EL (cell line): Measurements from ENCODE around the gene PTRH2.

Source experiments
- DNase-seq: peaks from one replicate; pipeline ENCODE4 v3.0.0-alpha.2; 2016

PTRH2 gene

GRCh38 chr17:59716427-59716826, 9.2 kb upstream of the PTRH2 start:
- DNase-seq = no peak

GRCh38 chr17:59714255-59714654, 7.0 kb upstream of the PTRH2 start:
- DNase-seq = no peak

DNA sequence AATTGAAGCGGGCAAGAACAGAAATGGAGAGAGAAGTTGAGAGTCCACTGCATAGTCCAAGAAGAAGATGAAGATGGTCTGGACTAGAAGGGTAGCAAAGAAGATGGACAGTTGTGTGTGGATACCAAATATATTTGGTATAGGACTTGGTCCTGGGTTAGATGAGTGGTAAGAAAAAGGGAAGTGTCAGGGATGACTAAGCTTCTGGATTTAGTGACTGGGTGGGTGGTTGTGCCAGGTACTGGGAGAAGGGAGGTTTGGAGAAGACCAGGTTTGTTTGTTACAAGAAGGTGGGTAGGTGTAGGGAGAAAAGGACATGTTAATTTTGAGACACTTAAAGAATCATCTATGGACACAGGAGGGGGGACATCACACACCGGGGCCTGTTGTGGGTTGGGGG, 5.6 kb upstream of the PTRH2 start:
- DNase-seq = no peak

DNA sequence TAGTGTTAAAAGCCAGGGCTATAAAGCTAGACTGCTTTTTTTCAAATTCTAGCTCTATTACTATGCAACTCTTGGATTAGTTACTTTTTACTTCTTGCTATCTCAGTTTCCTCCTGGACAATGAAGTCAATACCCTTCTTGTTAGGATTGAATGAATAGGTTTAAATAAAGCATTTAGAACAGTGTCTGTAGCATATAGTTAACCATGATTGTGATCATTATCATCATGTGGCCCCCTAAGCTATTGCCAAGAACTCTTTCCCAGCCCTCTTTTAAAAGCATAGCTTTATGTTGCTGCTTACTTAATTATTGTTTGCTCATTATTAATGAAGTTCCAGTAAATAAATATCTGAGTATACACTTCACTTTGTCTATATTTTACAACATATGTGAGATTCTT, 4.7 kb upstream of the PTRH2 start:
- DNase-seq = no peak

- DNase-seq = no peak
Observed at GRCh38 chr17:59707971-59708430, 771 bp upstream of the PTRH2 start.

DNA sequence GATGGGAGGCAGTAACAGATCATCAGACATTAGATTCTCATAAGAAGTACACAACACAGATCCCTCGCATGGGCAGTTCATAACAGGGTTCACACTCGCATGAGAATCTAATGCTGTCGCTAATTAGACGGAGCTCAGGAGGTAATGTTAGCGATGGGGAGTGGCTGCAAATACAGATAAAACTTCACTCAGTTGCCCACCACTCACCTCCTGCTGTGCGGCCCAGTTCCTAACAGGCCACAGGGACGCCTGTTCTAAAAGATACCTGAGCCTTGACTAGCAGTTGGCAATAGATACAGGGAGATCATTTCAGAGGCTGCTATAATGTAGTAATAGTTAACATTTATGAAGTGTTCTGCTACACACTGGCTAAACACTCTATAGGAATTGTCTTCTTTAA, 4.9 kb downstream of the PTRH2 start:
- no peak for DNase-seq

DNA sequence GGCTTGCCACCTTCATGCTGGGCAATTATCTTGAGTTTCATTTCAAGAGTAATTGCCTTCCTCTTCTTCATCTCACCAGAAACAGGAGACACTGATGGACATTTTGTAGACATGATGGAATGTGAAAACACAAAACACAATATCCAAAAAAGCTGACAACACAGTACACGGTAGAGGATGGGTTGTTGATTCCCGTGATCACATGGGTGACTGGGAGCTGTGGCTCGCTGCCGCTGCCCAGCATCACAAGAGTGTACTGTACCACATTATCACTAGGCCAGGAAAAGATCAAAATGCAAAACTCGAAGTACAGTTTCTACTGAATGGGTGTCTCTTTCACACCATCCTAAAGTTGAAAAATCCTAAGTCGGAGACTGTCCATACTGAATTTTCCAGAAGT, 7.4 kb downstream of the PTRH2 start:
- DNase-seq = no peak

- no peak for DNase-seq
Observed at GRCh38 chr17:59699218-59699617, 8.0 kb downstream of the PTRH2 start.

- no peak for DNase-seq
Observed at GRCh38 chr17:59698143-59698542, 9.1 kb downstream of the PTRH2 start.

DNA sequence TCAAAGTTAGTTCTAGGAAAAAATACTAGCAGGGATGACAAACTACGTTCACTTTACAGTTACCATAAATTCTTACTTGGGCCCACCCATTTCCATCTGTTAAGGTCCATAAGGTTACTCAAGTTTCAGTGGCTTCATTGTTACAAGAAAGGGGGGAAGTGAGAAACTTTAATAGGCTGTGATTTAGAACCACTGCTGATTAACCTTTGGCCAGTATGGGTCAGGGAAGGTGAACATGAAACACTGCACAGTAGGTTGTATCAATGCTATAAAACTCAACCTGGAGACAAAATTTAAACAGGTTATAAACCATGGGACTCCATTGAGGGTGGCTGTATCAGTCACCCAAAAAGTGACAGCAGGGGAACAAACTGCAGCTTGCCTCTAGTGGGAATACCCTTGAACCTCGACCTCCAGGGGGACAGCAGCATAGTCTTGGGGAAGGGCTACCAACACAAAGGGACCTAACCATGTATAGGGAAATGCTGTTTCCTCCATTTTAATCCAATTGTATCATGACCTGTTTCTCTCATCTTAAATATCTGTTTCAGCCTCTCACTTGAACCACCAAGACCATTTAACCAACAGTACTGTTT, 10.4 kb downstream of the PTRH2 start:
- no peak for DNase-seq

DNA sequence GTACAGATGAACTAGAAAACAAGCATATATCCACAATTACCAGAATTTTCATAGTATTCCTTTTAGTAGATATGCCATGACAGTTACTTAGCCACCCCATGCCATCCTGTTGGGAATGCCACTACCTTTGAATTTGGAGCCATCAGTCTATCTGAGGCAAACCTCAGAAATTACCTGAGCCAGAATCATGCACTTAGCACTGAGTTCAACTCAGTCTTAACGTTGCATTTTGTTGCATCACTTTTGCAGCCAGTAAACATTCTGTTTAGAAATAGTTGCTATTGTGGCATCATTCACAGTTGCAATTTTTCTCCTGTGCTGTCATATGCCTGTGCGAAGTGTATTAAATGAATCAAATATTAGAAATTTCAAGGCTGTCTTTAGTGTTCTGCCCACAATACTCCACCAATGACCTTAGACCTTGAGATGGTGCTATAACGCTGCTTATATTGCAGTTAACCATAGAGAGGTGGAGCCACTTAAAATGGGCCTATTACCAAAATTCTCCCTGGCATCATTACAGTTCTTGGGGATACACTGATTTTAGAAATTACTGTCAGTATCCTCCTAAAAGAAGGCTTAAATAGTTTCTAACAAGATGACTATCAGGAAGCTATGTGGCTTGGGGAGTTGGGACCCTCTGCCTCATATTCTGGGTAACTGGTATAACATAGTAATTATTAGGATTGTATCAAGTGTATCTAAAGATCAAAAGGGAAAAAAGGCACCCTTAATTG, 11.1 kb downstream of the PTRH2 start:
- no peak for DNase-seq

GRCh38 chr17:59694344-59694743, 12.9 kb downstream of the PTRH2 start:
- no peak for DNase-seq

DNA sequence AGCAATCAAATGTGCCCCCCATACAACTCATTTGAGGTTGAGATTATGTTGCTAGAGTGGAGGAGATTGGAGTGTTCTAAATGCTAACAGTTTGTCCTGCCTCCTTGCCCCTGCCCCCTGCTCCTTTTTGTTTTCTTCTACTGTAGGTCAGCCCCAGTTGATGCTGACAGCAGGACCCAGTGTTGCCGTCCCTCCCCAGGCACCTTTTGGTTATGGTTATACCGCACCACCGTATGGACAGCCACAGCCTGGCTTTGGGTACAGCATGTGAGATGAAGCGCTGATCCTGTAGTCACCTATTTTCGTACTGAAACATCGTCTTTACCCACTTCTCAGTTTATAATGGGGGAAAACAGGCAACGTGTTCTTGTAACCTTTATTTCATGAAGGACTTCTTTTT, 13.6 kb downstream of the PTRH2 start:
- no peak for DNase-seq

DNA sequence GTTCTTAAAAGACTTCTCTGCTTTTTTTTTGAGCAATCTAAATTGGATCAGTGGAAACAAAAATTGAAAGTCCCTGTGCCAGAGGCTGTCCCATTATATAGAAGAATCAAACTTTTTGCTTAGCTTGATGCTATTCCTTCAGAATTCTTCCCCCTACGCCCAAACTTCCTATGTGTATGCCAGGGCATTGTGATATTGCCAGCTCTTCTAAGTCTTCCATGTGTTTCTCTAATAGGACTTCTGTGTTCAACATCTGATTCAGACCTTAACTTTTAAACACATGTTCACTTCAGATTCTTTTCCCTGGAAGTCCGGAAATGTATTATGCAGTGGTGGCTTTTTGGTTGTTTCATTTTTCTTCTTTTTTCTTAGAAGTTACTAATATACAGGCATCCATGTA, 18.7 kb downstream of the PTRH2 start:
- no peak for DNase-seq

GRCh38 chr17:59688008-59688407, 19.2 kb downstream of the PTRH2 start:
- no peak for DNase-seq

DNA sequence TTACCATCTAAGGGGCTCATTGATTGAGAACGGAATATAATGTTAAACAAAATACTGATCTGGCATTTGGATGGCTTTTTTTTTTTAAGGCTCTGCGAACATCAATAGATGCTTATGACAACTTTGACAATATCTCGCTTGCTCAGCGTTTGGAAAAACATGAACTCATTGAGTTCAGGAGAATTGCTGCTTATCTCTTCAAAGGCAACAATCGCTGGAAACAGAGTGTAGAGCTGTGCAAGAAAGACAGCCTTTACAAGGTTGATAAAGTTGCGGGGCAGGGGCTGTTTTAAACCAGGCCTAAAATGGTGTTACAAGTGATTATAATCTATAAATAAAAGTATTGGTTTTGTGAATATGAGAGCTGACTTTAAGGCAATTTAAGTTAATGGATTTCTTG, 22.3 kb downstream of the PTRH2 start:
- DNase-seq = no peak

GRCh38 chr17:59683283-59683682, 23.9 kb downstream of the PTRH2 start:
- no peak for DNase-seq

- peak; percentile 57 for DNase-seq
Observed at GRCh38 chr17:59680314-59680713, 26.9 kb downstream of the PTRH2 start.

DNA sequence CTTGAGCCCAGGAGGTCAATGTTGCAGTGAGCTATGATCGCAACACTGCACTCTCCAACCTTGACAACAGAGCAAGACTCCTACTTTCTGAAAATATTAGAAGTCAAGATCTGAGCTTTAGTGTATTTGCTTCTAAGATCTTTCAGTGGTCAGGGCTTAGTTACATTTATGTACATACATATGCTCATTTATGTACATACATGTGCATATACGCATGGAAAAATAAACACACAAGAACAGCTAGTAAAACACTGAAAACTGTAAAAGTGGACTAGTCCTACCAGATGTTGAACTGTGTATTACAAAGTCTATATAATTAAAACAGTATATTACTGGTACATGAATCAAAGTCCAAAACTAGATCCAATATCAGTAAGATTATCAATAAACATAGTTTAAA, 28.3 kb downstream of the PTRH2 start:
- no peak for DNase-seq

- DNase-seq = no peak
Observed at GRCh38 chr17:59676716-59677115, 30.5 kb downstream of the PTRH2 start.

DNA sequence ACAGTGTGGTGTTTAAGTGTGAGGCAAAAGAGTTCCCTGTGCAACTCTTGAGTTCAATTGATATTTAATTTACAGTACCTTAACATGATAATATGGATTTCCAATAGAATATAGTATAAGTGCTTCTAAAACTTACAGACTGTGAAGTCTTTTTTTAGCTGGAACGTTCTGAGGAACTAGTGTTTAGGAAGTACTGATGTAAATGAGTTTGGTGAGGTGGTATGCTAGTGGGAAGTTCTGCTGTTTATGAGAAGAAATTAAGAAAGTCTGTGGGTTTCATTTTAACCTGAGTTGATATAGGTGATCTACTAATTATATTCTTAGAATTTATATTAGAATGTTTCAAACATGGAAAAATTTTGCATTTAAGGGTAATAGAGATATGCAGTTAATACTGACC, 32.0 kb downstream of the PTRH2 start:
- DNase-seq = no peak

GRCh38 chr17:59671386-59671785, 35.8 kb downstream of the PTRH2 start:
- no peak for DNase-seq

- no peak for DNase-seq
Observed at GRCh38 chr17:59669944-59670343, 37.3 kb downstream of the PTRH2 start.

- no peak for DNase-seq
Observed at GRCh38 chr17:59669411-59669810, 37.8 kb downstream of the PTRH2 start.

- DNase-seq = peak; percentile 94
Observed at GRCh38 chr17:59668816-59669215, 38.4 kb downstream of the PTRH2 start.
